Naive thymus-derived CD4-positive, alpha-beta T cell (primary cell): ENCODE measurements around the gene DPYSL4. TPM values are rescaled to one million over a fixed set of nuclear protein-coding genes. Genes with fewer than 3 reads are reported as not detected.

Source experiments
- ATAC-seq: fragments of 150-1000 bp; cut with Tn5 transposase; 2 replicates; pipeline ENCODE4 v1.10.0; 2021; ENCODE audit warnings: mild to moderate bottlenecking, moderate library complexity
- CTCF ChIA-PET: fragments of 350-600 bp; sonication (Branson Sonifier 250); formaldehyde crosslinking; loops from one replicate; lab custom pipeline; 2021; ENCODE audit warnings: antibody characterized with exemption; lab: Charles Lee
- POLR2A ChIA-PET: fragments of 350-600 bp; sonication (Branson Sonifier 250); formaldehyde crosslinking; loops from one replicate; lab custom pipeline; 2021; ENCODE audit warnings: antibody characterized with exemption, inconsistent platforms; lab: Charles Lee
- DNase-seq, 9 donors: peaks; one replicate each; pipeline versions ENCODE4 v3.0.0 to v3.0.0-alpha.2; 2020 to 2022; ENCODE audit warnings: mixed read lengths in 1 of 9
- H3K27ac ChIP-seq: one replicate; pipeline ENCODE4 v1.7.0; 2013; ENCODE audit warnings: mild to moderate bottlenecking, low read depth, low read length, moderate library complexity
- H3K27me3 ChIP-seq, 2 donors: one replicate each; pipeline ENCODE4 v1.7.0; 2013; ENCODE audit warnings: low read length in 2 of 2, mild to moderate bottlenecking in 2 of 2, moderate library complexity in 2 of 2; ENCODE audit not compliant: control insufficient read depth in 2 of 2, insufficient read depth in 2 of 2
- H3K36me3 ChIP-seq, 3 experiments: 1 replicate in 2 of 3; 2 replicates in 1 of 3; pipeline ENCODE4 v1.7.0; 2013; ENCODE audit warnings: low read length in 3 of 3, mild to moderate bottlenecking in 3 of 3, moderate library complexity in 1 of 3; ENCODE audit not compliant: insufficient read depth in 3 of 3, control insufficient read depth in 2 of 3
- H3K4me1 ChIP-seq, 2 donors: one replicate each; pipeline ENCODE4 v1.7.0; 2013; ENCODE audit warnings: low read length in 2 of 2, mild to moderate bottlenecking in 2 of 2, moderate library complexity in 1 of 2; ENCODE audit not compliant: control insufficient read depth in 2 of 2, insufficient read depth in 2 of 2
- H3K4me3 ChIP-seq: 2 replicates; pipeline ENCODE4 v1.7.0; 2013; ENCODE audit warnings: mild to moderate bottlenecking, low read length
- H3K9me3 ChIP-seq, 3 experiments: 1 replicate in 2 of 3; 2 replicates in 1 of 3; pipeline ENCODE4 v1.7.0; 2013; ENCODE audit warnings: low read length in 3 of 3; ENCODE audit not compliant: control insufficient read depth in 2 of 3
- H3K27ac Mint-ChIP-seq, 9 donors: one replicate each; pipeline ENCODE4 v1.8.0; 2020 to 2022; ENCODE audit warnings: mixed read lengths in 9 of 9, mild to moderate bottlenecking in 8 of 9, moderate library complexity in 5 of 9, inconsistent platforms in 2 of 9
- H3K27me3 Mint-ChIP-seq, 5 donors: one replicate each; pipeline ENCODE4 v1.8.0; 2021 to 2022; ENCODE audit warnings: mixed read lengths in 5 of 5, mild to moderate bottlenecking in 1 of 5
- H3K36me3 Mint-ChIP-seq, 5 donors: one replicate each; pipeline ENCODE4 v1.8.0; 2020 to 2022; ENCODE audit warnings: mixed read lengths in 5 of 5, mild to moderate bottlenecking in 3 of 5, inconsistent platforms in 1 of 5
- H3K4me1 Mint-ChIP-seq, 7 donors: one replicate each; pipeline ENCODE4 v1.8.0; 2020 to 2022; ENCODE audit warnings: mixed read lengths in 7 of 7, mild to moderate bottlenecking in 3 of 7, inconsistent platforms in 1 of 7
- H3K4me3 Mint-ChIP-seq, 10 donors: one replicate each; pipeline ENCODE4 v1.8.0; 2020 to 2022; ENCODE audit warnings: mild to moderate bottlenecking in 10 of 10, mixed read lengths in 10 of 10, moderate library complexity in 6 of 10, inconsistent platforms in 2 of 10
- H3K9me3 Mint-ChIP-seq, 11 donors: one replicate each; pipeline ENCODE4 v1.8.0; 2020 to 2022; ENCODE audit warnings: mixed read lengths in 11 of 11, mild to moderate bottlenecking in 4 of 11, inconsistent platforms in 1 of 11, moderate library complexity in 1 of 11
- intact Hi-C, 2 donors: fragments of 100-400 bp; cut with micrococcal nuclease; formaldehyde crosslinking; loops; one replicate each; pipeline ENCODE4 v1.15.1; 2023
- polyA plus RNA-seq, 2 donors: library from polyadenylated mRNA; unstranded; fragments of 300-500 nt; fragmentation: Illumina TruSeq; gene quantifications; one replicate each; pipeline ENCODE4 v1.2.3, GENCODE V29; 2021
- total RNA-seq, 6 experiments: library from RNA in 5 of 6; stranded (reverse) in 5 of 6; gene quantifications; 1 replicate in 5 of 6; 2 replicates in 1 of 6; pipeline ENCODE4 v1.2.3 and lab custom pipeline; 2021 to 2026

The DPYSL4 gene
- total and polyA plus RNA-seq, 7 experiments from 2014 or later: 0.35 to 60.0 (median 9.4) TPM

DNA sequence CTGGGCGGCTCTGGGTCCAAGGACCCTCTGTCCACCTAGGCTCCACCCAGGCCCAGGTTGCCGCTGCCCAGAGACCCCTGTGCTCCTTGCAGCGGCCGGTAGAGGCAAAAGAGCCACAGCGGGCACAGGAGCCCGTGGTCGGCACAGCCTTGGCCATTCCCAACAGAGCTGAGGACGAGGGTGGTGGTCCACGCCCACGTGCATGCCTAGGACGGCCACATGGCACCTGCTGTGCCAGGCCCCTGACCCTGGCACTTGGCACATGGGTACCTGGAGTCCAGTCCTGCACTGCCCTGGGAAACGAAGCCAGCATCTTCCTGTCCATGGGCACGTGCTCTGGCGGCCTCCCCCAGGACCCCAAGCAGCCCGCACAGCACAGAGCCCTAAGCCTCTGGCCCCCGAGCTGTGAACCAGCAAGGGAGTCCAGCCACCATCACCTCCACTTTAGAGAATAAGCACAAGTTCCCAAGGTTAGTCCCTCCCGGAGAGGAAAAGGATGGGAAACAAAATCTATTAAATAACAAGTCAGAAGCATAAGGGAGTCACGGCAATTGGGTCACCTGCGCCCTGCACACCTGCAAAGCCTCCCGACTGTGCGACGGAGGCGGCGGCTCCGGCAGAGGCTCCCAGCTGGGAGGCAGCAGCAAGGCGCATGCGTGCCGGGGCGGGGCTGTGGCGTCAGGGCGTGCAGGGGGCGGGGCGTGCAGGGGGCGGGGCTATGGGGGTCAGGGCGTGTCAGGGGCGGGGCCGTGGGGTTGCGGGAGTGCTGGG, 61.9 kb downstream of the DPYSL4 start:
- Mint-ChIP-seq H3K27me3 (no peaks in the 10 kb centered on the region), H3K4me1 (peaks cover 0 to 6% (median 0%) of the 10 kb centered on the region in 7 donors), H3K36me3 (no peaks in the 10 kb centered on the region), H3K27ac (no peak overlapping the region), H3K9me3 (no peaks in the 10 kb centered on the region), H3K4me3 (peak overlapping the region in 6 of 10 donors; percentile 25 to 70 (median 52))
- intact Hi-C loops: loop anchor here in 1 of 2 donors (1.0 kb wide), 1 partner anchor 59 kb away; the partner anchor contains the start of gene STK32C
- Histone ChIP-seq H3K36me3 (no peaks in the 10 kb centered on the region), H3K4me3 (peak overlapping the region; percentile 33), H3K27ac (no peak overlapping the region), H3K9me3 (no peaks in the 10 kb centered on the region), H3K27me3 (no peaks in the 10 kb centered on the region), H3K4me1 (no peaks in the 10 kb centered on the region)
- ChIA-PET CTCF (no interaction called here), POLR2A (no interaction called here)
- ATAC-seq: peak; percentile 69
- peak in 8 of 9 donors; percentile 26 to 73 (median 58) for DNase-seq

DNA sequence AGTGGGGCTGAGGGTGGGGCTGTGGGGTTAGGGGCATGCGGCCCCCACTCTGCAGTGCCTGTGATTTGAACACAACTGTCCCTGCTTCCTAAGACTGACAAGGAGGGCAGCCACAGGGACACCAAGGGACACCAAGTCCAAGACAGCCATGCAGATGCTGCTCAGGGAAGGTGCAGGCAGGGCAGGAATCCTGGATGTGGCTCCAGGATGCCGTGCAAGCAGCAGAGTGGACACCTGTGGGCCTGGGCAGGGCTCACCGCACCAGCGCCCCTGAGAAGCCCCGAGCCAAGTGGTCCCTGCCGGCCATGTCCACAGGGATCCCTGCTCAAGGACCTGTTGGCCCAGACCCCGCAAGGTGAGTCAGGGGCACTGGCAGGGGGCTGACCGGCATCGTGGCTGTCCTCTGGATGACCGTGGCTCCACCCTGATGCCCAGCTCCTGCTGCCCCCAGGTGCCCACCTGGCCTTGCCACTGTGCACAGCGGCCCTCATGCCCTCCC, 62.5 kb downstream of the DPYSL4 start:
- ChIA-PET CTCF (no interaction called here), POLR2A (no interaction called here)
- Histone ChIP-seq H3K4me1 (no peaks in the 10 kb centered on the region), H3K9me3 (no peaks in the 10 kb centered on the region), H3K4me3 (no peak overlapping the region), H3K27ac (no peak overlapping the region), H3K27me3 (no peaks in the 10 kb centered on the region), H3K36me3 (no peaks in the 10 kb centered on the region)
- Mint-ChIP-seq H3K9me3 (no peaks in the 10 kb centered on the region), H3K4me3 (peak overlapping the region in 1 of 10 donors; percentile 54), H3K36me3 (no peaks in the 10 kb centered on the region), H3K27ac (no peak overlapping the region), H3K27me3 (no peaks in the 10 kb centered on the region), H3K4me1 (peaks cover 0 to 6% (median 0%) of the 10 kb centered on the region in 7 donors)
- peak; percentile 2 for ATAC-seq
- DNase-seq: peak in 1 of 9 donors; percentile 15
- intact Hi-C loops: loop anchor here in 1 of 2 donors (1.0 kb wide), 1 partner anchor 58 kb away; the partner anchor contains the start of gene STK32C

DNA sequence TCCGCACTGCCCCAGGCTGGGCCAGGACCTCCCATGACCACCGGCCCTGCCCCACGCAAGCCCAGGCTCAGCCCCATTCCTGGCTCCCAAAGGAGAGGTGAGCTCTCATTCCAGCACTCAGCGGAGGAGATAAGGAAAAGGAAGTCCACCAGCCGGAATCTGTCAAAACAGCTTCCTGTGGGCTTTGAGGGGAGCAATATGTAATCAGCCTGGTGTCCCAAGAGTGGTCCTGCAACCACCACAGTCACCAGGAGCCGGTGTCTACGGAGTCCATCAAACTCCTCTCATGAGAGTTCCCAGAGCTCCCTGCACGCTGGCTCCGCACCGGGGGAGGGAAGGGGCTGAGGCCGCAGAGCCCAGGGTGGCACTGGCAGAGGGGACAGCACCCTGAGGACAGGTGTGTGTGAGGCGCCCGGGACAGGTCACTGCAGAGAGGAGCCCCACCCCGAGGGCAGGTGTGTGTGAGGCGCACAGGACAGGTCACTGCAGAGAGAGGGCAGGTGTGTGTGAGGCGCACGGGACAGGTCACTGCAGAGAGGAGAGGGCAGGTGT, 63.2 kb downstream of the DPYSL4 start:
- H3K9me3 Mint-ChIP-seq: no peaks in the 10 kb centered on the region
- H3K4me3 Mint-ChIP-seq: no peak overlapping the region
- no peaks in the 10 kb centered on the region for H3K27me3 Mint-ChIP-seq
- Histone ChIP-seq H3K27me3 (no peaks in the 10 kb centered on the region), H3K4me1 (no peaks in the 10 kb centered on the region), H3K4me3 (no peak overlapping the region), H3K9me3 (no peaks in the 10 kb centered on the region), H3K27ac (no peak overlapping the region), H3K36me3 (no peaks in the 10 kb centered on the region)
- ATAC-seq: no peak
- H3K4me1 Mint-ChIP-seq: peaks cover 0 to 6% (median 0%) of the 10 kb centered on the region in 7 donors
- no peak for DNase-seq
- intact Hi-C loops: loop anchor here in 1 of 2 donors (1.0 kb wide), 1 partner anchor 57 kb away; the partner anchor contains the start of gene STK32C
- POLR2A ChIA-PET: no interaction called here
- CTCF ChIA-PET: no interaction called here
- H3K27ac Mint-ChIP-seq: no peak overlapping the region
- H3K36me3 Mint-ChIP-seq: no peaks in the 10 kb centered on the region

DNA sequence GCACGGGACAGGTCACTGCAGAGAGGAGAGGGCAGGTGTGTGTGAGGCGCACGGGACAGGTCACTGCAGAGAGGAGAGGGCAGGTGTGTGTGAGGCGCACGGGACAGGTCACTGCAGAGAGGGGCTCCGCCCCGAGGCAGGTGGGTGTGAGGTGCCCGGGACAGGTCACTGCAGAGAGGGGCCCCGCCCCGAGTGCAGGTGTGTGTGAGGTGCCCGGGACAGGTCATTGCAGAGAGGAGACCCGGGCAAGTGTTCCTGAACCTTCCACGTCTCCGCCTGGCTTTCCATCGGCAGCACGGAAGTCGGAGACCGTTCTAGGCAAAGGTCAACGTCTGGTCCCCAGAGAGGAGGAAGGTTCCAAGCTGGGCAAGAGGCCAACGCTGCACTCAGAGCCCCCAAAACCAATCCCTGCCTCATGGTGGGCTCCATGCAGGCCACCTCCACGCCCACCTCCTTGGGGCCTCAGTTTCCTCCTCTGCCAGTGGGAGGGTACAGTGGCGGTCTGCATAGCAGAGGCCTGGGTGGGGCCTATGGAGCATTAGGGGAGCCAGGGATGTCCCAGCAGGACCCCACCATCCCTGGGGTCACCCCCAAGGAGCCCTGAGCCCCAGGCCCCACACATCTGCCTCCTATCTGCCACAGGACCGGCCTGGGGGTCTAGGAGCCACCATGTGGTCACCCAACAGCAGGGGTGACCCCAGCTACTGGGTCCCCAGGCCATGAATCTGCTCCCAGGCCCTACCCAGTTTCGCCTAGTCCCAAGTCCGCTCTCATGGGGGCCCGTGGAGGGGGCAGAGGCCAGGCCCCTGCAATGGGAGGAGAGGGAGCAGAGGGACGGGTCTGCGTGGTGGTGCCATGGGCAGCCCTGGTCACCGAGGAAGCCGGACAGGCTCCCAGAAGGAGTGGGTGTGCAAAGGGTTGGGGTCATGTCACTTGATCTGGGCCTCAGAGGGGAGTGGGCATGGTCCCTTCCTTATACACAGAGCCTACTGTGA, 64.0 kb downstream of the DPYSL4 start:
- no peaks in the 10 kb centered on the region for H3K27me3 Mint-ChIP-seq
- no peak overlapping the region for H3K27ac Mint-ChIP-seq
- peaks cover 0 to 10% (median 3%) of the 10 kb centered on the region in 7 donors for H3K4me1 Mint-ChIP-seq
- H3K9me3 Mint-ChIP-seq: no peaks in the 10 kb centered on the region
- H3K4me1 ChIP-seq: no peaks in the 10 kb centered on the region
- H3K27ac ChIP-seq: no peak overlapping the region
- intact Hi-C loops: no loop called here
- ChIA-PET CTCF (no interaction called here), POLR2A (no interaction called here)
- no peaks in the 10 kb centered on the region for H3K27me3 ChIP-seq
- ATAC-seq: no peak
- no peaks in the 10 kb centered on the region for H3K36me3 ChIP-seq
- H3K4me3 ChIP-seq: no peak overlapping the region
- no peak for DNase-seq
- no peaks in the 10 kb centered on the region for H3K9me3 ChIP-seq
- H3K36me3 Mint-ChIP-seq: no peaks in the 10 kb centered on the region
- H3K4me3 Mint-ChIP-seq: no peak overlapping the region

DNA sequence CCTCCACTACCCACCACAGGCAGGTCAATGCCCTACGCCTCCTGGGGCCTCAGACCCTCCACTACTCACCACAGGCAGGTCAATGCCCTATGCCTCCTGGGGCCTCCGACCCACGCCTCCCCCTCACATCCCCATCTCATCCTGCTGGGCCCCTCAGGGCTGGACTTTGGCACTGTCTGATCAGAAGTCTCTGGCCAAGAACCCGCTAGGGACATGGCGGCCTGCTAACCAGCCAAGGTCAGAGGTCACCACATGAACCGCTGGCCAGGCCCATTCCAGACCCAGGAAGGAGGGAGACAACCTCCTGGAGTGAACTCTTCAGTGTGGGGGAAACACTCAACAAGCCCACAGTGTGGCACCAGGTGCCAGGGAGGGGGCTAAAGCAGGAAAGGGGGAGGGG, 65.2 kb downstream of the DPYSL4 start:
- H3K4me3 Mint-ChIP-seq: no peak overlapping the region
- H3K9me3 ChIP-seq: no peaks in the 10 kb centered on the region
- no peak overlapping the region for H3K4me3 ChIP-seq
- no peak overlapping the region for H3K27ac Mint-ChIP-seq
- ATAC-seq (no peak), DNase-seq (no peak)
- intact Hi-C loops: no loop called here
- H3K27me3 Mint-ChIP-seq: no peaks in the 10 kb centered on the region
- POLR2A ChIA-PET: no interaction called here
- H3K27ac ChIP-seq: no peak overlapping the region
- no peaks in the 10 kb centered on the region for H3K27me3 ChIP-seq
- no peaks in the 10 kb centered on the region for H3K4me1 ChIP-seq
- CTCF ChIA-PET: no interaction called here
- H3K36me3 Mint-ChIP-seq: no peaks in the 10 kb centered on the region
- peaks cover 0 to 14% (median 3%) of the 10 kb centered on the region in 7 donors for H3K4me1 Mint-ChIP-seq
- no peaks in the 10 kb centered on the region for H3K36me3 ChIP-seq
- H3K9me3 Mint-ChIP-seq: no peaks in the 10 kb centered on the region

DNA sequence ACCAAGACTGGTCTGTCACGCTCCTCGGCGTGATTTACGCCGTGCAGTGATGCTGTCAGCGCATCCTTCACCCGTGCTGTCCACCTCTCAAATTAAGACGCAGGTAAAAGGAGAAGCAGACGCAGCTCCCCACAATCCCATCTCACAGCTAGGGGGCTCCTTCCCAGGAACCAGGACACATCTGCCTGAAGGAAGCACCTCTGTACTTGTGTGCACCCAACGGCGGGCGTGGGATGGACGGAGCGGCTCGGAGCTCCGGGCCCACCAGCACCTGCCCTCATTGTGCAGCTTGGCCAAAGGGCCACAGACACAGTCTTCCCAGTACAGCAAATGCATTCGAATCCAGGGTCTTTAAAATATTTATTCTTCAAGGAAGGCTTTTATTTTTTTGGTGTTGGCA, 65.7 kb downstream of the DPYSL4 start:
- Mint-ChIP-seq H3K4me1 (peaks cover 0 to 18% (median 3%) of the 10 kb centered on the region in 7 donors), H3K27ac (no peak overlapping the region), H3K4me3 (no peak overlapping the region), H3K27me3 (no peaks in the 10 kb centered on the region), H3K36me3 (no peaks in the 10 kb centered on the region), H3K9me3 (peaks cover 0 to 2% (median 0%) of the 10 kb centered on the region in 11 donors)
- H3K4me1 ChIP-seq: no peaks in the 10 kb centered on the region
- no peaks in the 10 kb centered on the region for H3K36me3 ChIP-seq
- ChIA-PET POLR2A (no interaction called here), CTCF (interaction anchor here (0.7 kb wide), 1 partner anchor 732 kb away, joined by 3 read pairs; no protein-coding TSS in a partner anchor)
- H3K9me3 ChIP-seq: no peaks in the 10 kb centered on the region
- H3K27ac ChIP-seq: no peak overlapping the region
- no peaks in the 10 kb centered on the region for H3K27me3 ChIP-seq
- DNase-seq: no peak
- intact Hi-C loops: no loop called here
- no peak overlapping the region for H3K4me3 ChIP-seq
- no peak for ATAC-seq
